DND-41 (cell line): ENCODE data around the gene DCAF4.

ENCODE experiments used
- EZH2 ChIP-seq: IDR thresholded peaks from 3 replicates; pipeline ENCODE4 v1.6.1; 2012; ENCODE audit warnings: borderline replicate concordance, low read depth, mild to moderate bottlenecking, moderate library complexity, low read length, inconsistent platforms; ENCODE audit not compliant: severe bottlenecking
- TF ChIP-seq, protein P1 (sequence below): IDR thresholded peaks from 2 replicates; pipeline ENCODE4 v1.5.1; 2012; ENCODE audit warnings: borderline replicate concordance, low read length, moderate library complexity, mild to moderate bottlenecking; ENCODE audit not compliant: poor library complexity, severe bottlenecking; ENCODE audit errors: extremely low read depth

DNA sequence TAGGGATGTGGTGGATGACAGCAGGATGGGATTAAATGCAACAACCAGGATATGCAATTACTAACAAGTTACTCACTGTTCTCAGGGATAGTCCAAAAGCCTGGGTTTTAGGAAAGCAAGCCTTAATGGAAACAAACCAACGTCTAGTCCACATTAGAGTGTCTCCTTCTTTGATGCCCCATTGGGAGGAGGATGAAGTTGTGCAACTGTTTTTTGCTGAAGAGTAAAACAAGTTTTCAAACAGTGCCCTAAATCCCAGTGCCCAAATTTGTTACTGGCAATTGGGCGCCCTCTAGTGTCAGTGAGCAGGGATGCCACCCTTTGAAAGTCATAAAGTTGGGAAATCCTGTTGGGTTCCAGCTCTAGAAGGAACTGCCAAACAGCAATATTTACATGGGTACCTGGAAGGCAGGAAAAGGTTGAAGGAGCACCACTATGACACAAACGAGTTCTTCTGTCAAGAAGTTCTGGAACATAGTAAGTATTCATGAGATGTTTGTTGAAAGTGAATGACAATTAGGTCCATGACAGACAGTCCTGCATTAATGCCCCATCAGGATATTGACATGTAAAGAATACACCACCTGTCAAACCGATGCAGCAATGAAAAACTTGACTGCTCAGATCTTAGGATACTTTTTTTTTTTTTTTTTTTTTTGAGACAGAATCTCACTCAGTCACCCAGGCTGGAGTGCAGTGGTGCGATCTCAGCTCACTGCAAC is 21.3 kb upstream of the DCAF4 start:
- TF ChIP-seq, protein P1, sequence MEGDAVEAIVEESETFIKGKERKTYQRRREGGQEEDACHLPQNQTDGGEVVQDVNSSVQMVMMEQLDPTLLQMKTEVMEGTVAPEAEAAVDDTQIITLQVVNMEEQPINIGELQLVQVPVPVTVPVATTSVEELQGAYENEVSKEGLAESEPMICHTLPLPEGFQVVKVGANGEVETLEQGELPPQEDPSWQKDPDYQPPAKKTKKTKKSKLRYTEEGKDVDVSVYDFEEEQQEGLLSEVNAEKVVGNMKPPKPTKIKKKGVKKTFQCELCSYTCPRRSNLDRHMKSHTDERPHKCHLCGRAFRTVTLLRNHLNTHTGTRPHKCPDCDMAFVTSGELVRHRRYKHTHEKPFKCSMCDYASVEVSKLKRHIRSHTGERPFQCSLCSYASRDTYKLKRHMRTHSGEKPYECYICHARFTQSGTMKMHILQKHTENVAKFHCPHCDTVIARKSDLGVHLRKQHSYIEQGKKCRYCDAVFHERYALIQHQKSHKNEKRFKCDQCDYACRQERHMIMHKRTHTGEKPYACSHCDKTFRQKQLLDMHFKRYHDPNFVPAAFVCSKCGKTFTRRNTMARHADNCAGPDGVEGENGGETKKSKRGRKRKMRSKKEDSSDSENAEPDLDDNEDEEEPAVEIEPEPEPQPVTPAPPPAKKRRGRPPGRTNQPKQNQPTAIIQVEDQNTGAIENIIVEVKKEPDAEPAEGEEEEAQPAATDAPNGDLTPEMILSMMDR, result peak; percentile 97
- TF ChIP-seq EZH2, result no peak
